Stimulated activated CD4-positive, alpha-beta T cell treated with anti-CD3 and anti-CD28 coated beads, TNF-alpha, amount 100 ng/mL, for 1 hour (primary cell): ENCODE results near the gene GNB1.
A peak's percentile ranks its signal among the peaks of the same experiment; 100 is the strongest.
"Not testable (repeated sequence)": the region's sequence is repeated elsewhere in the genome, so short reads cannot be mapped to it uniquely, and the experiment has no call there.

Source experiments
- DNase-seq, 3 donors: peaks; one replicate each; pipeline ENCODE4 v3.0.0-alpha.2; 2020; ENCODE audit warnings: low read depth in 3 of 3, low spot score in 1 of 3

The GNB1 gene

DNA sequence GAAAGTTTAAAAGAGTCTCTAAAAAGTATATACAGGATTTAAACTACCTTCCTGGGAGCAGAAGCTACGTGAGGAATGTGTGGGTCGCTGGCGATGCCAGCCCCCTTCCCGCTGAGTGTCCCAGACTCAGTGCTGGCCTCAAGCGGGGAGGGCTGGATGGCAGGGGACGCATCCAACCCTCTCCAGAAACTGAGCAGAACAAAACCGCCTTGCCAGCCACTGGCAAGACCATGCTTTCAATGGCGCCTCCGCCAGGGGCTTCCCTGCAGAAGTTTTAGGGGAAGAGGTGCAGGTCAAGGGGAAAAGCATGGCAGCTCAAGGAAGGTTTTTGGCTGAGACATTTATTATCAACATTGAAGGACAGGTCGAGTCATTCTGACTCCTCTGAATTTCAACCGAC lies 138.7 kb downstream of the GNB1 start:
- no peak for DNase-seq

- DNase-seq: not testable (repeated sequence)
These were observed 140.9 kb downstream of the GNB1 start for GRCh38 chr1:1749941-1750340.

DNA sequence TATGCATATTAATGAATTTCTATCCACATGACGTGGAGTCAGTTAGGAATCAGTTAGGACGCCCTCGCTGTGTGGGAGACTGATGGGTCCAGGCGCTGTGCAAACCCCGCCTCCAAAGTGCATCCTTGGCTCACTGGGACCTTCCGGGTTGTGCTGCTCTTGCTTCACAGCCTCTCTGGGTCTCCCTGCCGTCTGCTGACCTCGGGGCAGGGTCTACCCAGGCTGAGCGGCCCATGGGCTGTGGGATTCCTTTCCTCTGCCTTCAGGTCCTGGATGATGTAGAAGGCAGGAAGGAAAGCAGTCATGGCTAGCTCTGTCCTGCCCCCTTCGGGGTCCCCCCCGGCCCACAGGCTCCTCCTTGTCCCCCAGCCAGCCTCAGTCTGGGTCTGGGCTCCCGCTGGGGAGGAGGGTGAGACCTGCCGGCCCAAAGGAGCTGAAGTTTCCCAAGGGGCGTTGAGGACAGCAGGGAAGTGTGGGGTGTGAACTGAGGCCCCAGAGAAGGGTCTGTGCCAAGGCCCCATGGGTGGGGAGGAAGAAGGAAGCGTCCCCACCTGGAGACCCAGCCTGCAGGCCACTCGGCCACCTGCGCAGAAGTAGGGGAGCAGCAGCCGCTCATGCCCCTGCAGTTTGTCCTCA lies 142.1 kb downstream of the GNB1 start:
- no peak for DNase-seq

DNA sequence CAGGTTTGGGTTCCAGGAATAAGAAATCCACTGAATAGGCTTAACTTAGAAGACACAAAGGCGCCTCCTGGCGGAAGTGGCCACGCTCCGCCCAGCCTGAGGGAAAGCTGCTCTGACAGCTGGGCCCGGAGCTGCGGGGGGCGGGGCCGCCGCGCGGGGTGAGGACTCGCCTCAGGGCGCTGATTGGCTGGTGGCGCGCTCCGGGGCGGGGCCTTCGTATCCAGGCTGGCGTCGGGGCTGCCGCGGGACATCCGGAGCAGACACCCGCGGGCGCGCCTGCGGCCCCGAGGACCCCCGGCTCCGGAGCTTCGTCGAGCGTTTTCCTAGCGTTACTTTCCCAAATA lies 144.3 kb downstream of the GNB1 start:
- DNase-seq: not testable (repeated sequence)

GRCh38 chr1:1745651-1746565 lies 145.0 kb downstream of the GNB1 start:
- DNase-seq: peak; percentile 64 to 94 (median 92)

- DNase-seq: not testable (repeated sequence)
These were observed 148.4 kb downstream of the GNB1 start for GRCh38 chr1:1742529-1742928.

GRCh38 chr1:1741013-1741412 lies 149.9 kb downstream of the GNB1 start:
- not testable (repeated sequence) for DNase-seq

DNA sequence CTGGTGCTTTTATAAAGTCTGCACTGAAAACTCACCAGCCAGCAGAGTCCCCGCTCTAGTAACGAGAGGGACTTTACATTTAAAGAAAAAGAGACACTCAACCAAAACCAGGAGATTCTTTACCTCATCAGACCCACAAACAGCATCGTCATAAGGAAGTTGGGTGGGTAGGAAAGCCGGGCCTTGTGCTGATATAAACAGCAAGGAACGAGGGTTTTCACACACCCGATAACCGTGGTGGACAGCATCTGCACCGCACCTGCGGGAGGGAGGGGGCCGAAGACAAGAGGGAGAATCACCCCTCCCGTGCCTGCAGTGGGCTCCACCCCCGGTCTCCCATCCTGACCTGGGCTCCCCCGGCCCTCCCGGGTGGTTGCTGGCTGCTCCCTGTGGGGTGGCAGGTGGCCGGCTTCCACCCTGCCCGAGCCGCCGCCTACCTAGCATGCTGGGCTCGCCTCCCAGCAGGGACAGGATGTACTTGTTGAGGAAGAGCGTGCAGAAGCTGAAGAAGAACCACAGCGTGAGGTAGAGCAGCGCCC lies 152.0 kb downstream of the GNB1 start:
- DNase-seq: not testable (repeated sequence)

- DNase-seq: not testable (repeated sequence)
These were observed 153.0 kb downstream of the GNB1 start for GRCh38 chr1:1737675-1738590.
